Daoy (cell line): ENCODE results near the gene PTPRG. TPM values are rescaled to one million over a fixed set of nuclear protein-coding genes. Genes with fewer than 3 reads are reported as not detected.

Experiments used
- DNase-seq: peaks from one replicate; pipeline ENCODE4 v3.0.0-alpha.2; 2015; ENCODE audit warnings: low read depth
- total RNA-seq: library from RNA; depleted of rRNA; stranded (reverse); fragments of >200 nt; shearing (Covaris generic); gene quantifications from 2 replicates; pipeline ENCODE4 v1.2.3, GENCODE V29; 2014

Gene PTPRG
- total RNA-seq, 1 experiment from 2014 or later: 9.1 TPM

- no peak for DNase-seq
Observed at GRCh38 chr3:61650719-61651410, 89.5 kb downstream of the PTPRG start.

GRCh38 chr3:61657689-61658088 is 96.3 kb downstream of the PTPRG start:
- DNase-seq: no peak

- no peak for DNase-seq
Observed at GRCh38 chr3:61662861-61663260, 101.5 kb downstream of the PTPRG start.

GRCh38 chr3:61663356-61664104 is 102.2 kb downstream of the PTPRG start:
- no peak for DNase-seq

GRCh38 chr3:61664105-61664482 is 102.7 kb downstream of the PTPRG start:
- peak; percentile 89 for DNase-seq

- no peak for DNase-seq
Observed at GRCh38 chr3:61665121-61665520, 103.8 kb downstream of the PTPRG start.

GRCh38 chr3:61665987-61666386 is 104.6 kb downstream of the PTPRG start:
- no peak for DNase-seq

- peak; percentile 28 for DNase-seq
Observed at GRCh38 chr3:61666615-61667330, 105.4 kb downstream of the PTPRG start.

- peak; percentile 25 for DNase-seq
Observed at GRCh38 chr3:61667383-61667782, 106.0 kb downstream of the PTPRG start.

GRCh38 chr3:61667814-61668213 is 106.4 kb downstream of the PTPRG start:
- DNase-seq: no peak

GRCh38 chr3:61668317-61668864 is 107.0 kb downstream of the PTPRG start:
- no peak for DNase-seq

GRCh38 chr3:61669203-61669602 is 107.8 kb downstream of the PTPRG start:
- no peak for DNase-seq

GRCh38 chr3:61669668-61670299 is 108.4 kb downstream of the PTPRG start:
- peak; percentile 42 for DNase-seq

- no peak for DNase-seq
Observed at GRCh38 chr3:61673651-61674050, 112.3 kb downstream of the PTPRG start.

- DNase-seq: no peak
Observed at GRCh38 chr3:61674596-61674995, 113.2 kb downstream of the PTPRG start.

- DNase-seq: no peak
Observed at GRCh38 chr3:61679026-61679425, 117.7 kb downstream of the PTPRG start.

- DNase-seq: no peak
Observed at GRCh38 chr3:61680617-61681016, 119.2 kb downstream of the PTPRG start.

- no peak for DNase-seq
Observed at GRCh38 chr3:61681636-61682035, 120.3 kb downstream of the PTPRG start.

- no peak for DNase-seq
Observed at GRCh38 chr3:61682671-61683548, 121.5 kb downstream of the PTPRG start.

GRCh38 chr3:61683549-61684236 is 122.3 kb downstream of the PTPRG start:
- DNase-seq: peak; percentile 30
